ENCODE data around the gene ATF6.
"Not testable (repeated sequence)": the region's sequence is repeated elsewhere in the genome, so short reads cannot be mapped to it uniquely, and the experiment has no call there.

The ATF6 gene

GRCh38 chr1:161766102-161766981 is at the start of gene ATF6:
Gene ATF6, plus strand, starts transcription at chr1:161766320. Its CDS starts 41 bp downstream, at chr1:161766361.
- DNase-seq = peak; percentile 87

- DNase-seq = no peak
Measured at GRCh38 chr1:161718559-161719324, 47.4 kb upstream of the ATF6 start.

GRCh38 chr1:161719325-161719611 is 46.9 kb upstream of the ATF6 start:
- DNase-seq = no peak

GRCh38 chr1:161720422-161720821 is 45.7 kb upstream of the ATF6 start:
- DNase-seq = no peak

- no peak for DNase-seq
Measured at GRCh38 chr1:161720956-161721737, 45.0 kb upstream of the ATF6 start, which contains the start of gene FCRLB. Gene FCRLB, plus strand, starts transcription at chr1:161721544. Its CDS starts 1,129 bp downstream, at chr1:161722673.

GRCh38 chr1:161721738-161722343 is 44.3 kb upstream of the ATF6 start:
- DNase-seq = no peak

- DNase-seq = no peak
Measured at GRCh38 chr1:161722406-161722805, 43.7 kb upstream of the ATF6 start.

GRCh38 chr1:161723459-161724141 is 42.5 kb upstream of the ATF6 start:
- DNase-seq = no peak

- DNase-seq = not testable (repeated sequence)
Measured at GRCh38 chr1:161725258-161725907, 40.7 kb upstream of the ATF6 start.

GRCh38 chr1:161725908-161726472 is 40.1 kb upstream of the ATF6 start:
- DNase-seq = no peak

- DNase-seq = peak; percentile 60
Measured at GRCh38 chr1:161726473-161727255, 39.5 kb upstream of the ATF6 start.

GRCh38 chr1:161727256-161727924 is 38.7 kb upstream of the ATF6 start:
- DNase-seq = no peak

GRCh38 chr1:161728376-161729226 is 37.5 kb upstream of the ATF6 start:
- DNase-seq = no peak

GRCh38 chr1:161730050-161730564 is 36.0 kb upstream of the ATF6 start:
- DNase-seq = no peak

GRCh38 chr1:161731241-161731640 is 34.9 kb upstream of the ATF6 start:
- no peak for DNase-seq

- DNase-seq = no peak
Measured at GRCh38 chr1:161731981-161732718, 34.0 kb upstream of the ATF6 start.

GRCh38 chr1:161733526-161733925 is 32.6 kb upstream of the ATF6 start:
- DNase-seq = no peak

GRCh38 chr1:161735837-161736236 is 30.3 kb upstream of the ATF6 start:
- no peak for DNase-seq
